IMR-90 (cell line): Measurements from ENCODE around the gene RPS10. TPM values are rescaled to one million over a fixed set of nuclear protein-coding genes. Genes with fewer than 3 reads are reported as not detected.

ENCODE experiments used
- ATAC-seq: fragments of 200-7000 bp; cut with Tn5 transposase; 2 replicates; pipeline ENCODE4 v1.9.1; 2020; ENCODE audit warnings: low read depth, mild to moderate bottlenecking, moderate library complexity
- BruUV-seq: library from RNA; stranded (reverse); fragments of 400-500 nt; replicated peaks from 2 replicates; lab custom pipeline; 2021; lab: Mats Ljungman, UMichigan
- CTCF ChIA-PET: fragments of 300-600 bp; formaldehyde crosslinking; extraction: SDS; loops from one replicate; lab custom pipeline; 2021; ENCODE audit warnings: antibody characterized with exemption; lab: Yijun Ruan, JAX
- POLR2A ChIA-PET: fragments of 300-600 bp; sonication (Branson Sonifier 250); formaldehyde crosslinking; loops from one replicate; lab custom pipeline; 2022; ENCODE audit warnings: antibody characterized with exemption; ENCODE audit not compliant: unreplicated experiment; lab: Charles Lee
- DNase-seq: peaks from one replicate; pipeline ENCODE4 v3.0.0; 2013
- H2AFZ ChIP-seq: replicated peaks from 2 replicates; pipeline ENCODE3; 2013; ENCODE audit warnings: low read length, mild to moderate bottlenecking; ENCODE audit not compliant: poor library complexity
- H2AK5ac ChIP-seq: 2 replicates; pipeline ENCODE4 v1.6.1; 2013; ENCODE audit warnings: low read depth, low read length, inconsistent platforms
- H2AK9ac ChIP-seq: replicated peaks from 2 replicates; pipeline ENCODE3; 2013; ENCODE audit warnings: mild to moderate bottlenecking, low read depth, low read length, moderate library complexity; ENCODE audit not compliant: poor library complexity
- H2BK120ac ChIP-seq: 2 replicates; pipeline ENCODE4 v1.6.1; 2013; ENCODE audit warnings: low read depth, low read length, inconsistent platforms
- H2BK15ac ChIP-seq: 3 replicates; pipeline ENCODE4 v1.6.1; 2013; ENCODE audit warnings: low read depth, low read length, inconsistent platforms
- H2BK20ac ChIP-seq: 2 replicates; pipeline ENCODE4 v1.6.1; 2013; ENCODE audit warnings: low read depth, mild to moderate bottlenecking, inconsistent platforms, low read length, moderate library complexity
- H2BK5ac ChIP-seq: 2 replicates; pipeline ENCODE4 v1.6.1; 2013; ENCODE audit warnings: mild to moderate bottlenecking, low read depth, low read length, inconsistent platforms; ENCODE audit not compliant: poor library complexity, severe bottlenecking
- H3K14ac ChIP-seq: replicated peaks from 2 replicates; pipeline ENCODE4 v1.6.1; 2013; ENCODE audit warnings: low read depth, low read length, inconsistent platforms
- H3K18ac ChIP-seq: 2 replicates; pipeline ENCODE4 v1.6.1; 2013; ENCODE audit warnings: low read depth, low read length, control low read depth
- H3K23ac ChIP-seq: 2 replicates; pipeline ENCODE4 v1.6.1; 2013; ENCODE audit warnings: low read depth, low read length, inconsistent platforms
- H3K27ac ChIP-seq: 2 replicates; pipeline ENCODE4 v1.5.1; 2013; ENCODE audit warnings: mild to moderate bottlenecking, control low read depth, low read length; ENCODE audit not compliant: insufficient read depth
- H3K27me3 ChIP-seq: 2 replicates; pipeline ENCODE4 v1.6.1; 2013; ENCODE audit warnings: low read length; ENCODE audit not compliant: control insufficient read depth, insufficient read depth
- H3K36me3 ChIP-seq: 2 replicates; pipeline ENCODE4 v1.6.1; 2013; ENCODE audit warnings: low read length, mixed read lengths; ENCODE audit not compliant: control insufficient read depth, insufficient read depth
- H3K4ac ChIP-seq: 2 replicates; pipeline ENCODE4 v1.6.1; 2013; ENCODE audit warnings: low read depth, low read length, inconsistent platforms
- H3K4me1 ChIP-seq: 2 replicates; pipeline ENCODE4 v1.6.1; 2013; ENCODE audit warnings: low read length, mixed read lengths; ENCODE audit not compliant: control insufficient read depth, insufficient read depth
- H3K4me2 ChIP-seq: 2 replicates; pipeline ENCODE4 v1.6.1; 2013; ENCODE audit warnings: low read depth, mild to moderate bottlenecking, control low read depth, low read length, moderate library complexity
- H3K4me3 ChIP-seq: 2 replicates; pipeline ENCODE4 v1.5.1; 2013; ENCODE audit warnings: low read depth, mild to moderate bottlenecking, control low read depth, low read length, moderate library complexity; ENCODE audit not compliant: insufficient read depth
- H3K56ac ChIP-seq: 2 replicates; pipeline ENCODE4 v1.6.1; 2013; ENCODE audit warnings: low read length, inconsistent platforms; ENCODE audit not compliant: insufficient read depth; ENCODE audit errors: extremely low read depth
- H3K79me1 ChIP-seq, 2 experiments: 2 replicates each; pipeline ENCODE4 v1.6.1; 2013; ENCODE audit warnings: low read length in 2 of 2, inconsistent platforms in 1 of 2, low read depth in 1 of 2
- H3K9ac ChIP-seq: 2 replicates; pipeline ENCODE4 v1.6.1; 2013; ENCODE audit warnings: low read depth, low read length, control low read depth
- H3K9me1 ChIP-seq: 2 replicates; pipeline ENCODE4 v1.6.1; 2013; ENCODE audit warnings: low read length, inconsistent platforms; ENCODE audit not compliant: insufficient read depth
- H3K9me3 ChIP-seq: 2 replicates; pipeline ENCODE4 v1.6.1; 2013; ENCODE audit warnings: low read length; ENCODE audit not compliant: control insufficient read depth, insufficient read depth
- H4K20me1 ChIP-seq: 2 replicates; pipeline ENCODE4 v1.6.1; 2013; ENCODE audit warnings: low read length, inconsistent platforms; ENCODE audit not compliant: insufficient read depth
- H4K5ac ChIP-seq: 2 replicates; pipeline ENCODE4 v1.6.1; 2013; ENCODE audit warnings: mild to moderate bottlenecking, low read depth, low read length, control low read depth
- H4K8ac ChIP-seq, 2 experiments: 2 replicates each; pipeline ENCODE4 v1.6.1; 2013; ENCODE audit warnings: low read depth in 2 of 2, low read length in 2 of 2, control low read depth in 1 of 2, inconsistent platforms in 1 of 2
- H4K91ac ChIP-seq: 2 replicates; pipeline ENCODE4 v1.6.1; 2013; ENCODE audit warnings: low read depth, low read length, inconsistent platforms; ENCODE audit not compliant: insufficient read depth
- CEBPB ChIP-seq: IDR thresholded peaks from 2 replicates; pipeline ENCODE4 v1.6.1; 2012; ENCODE audit warnings: low read depth, low read length, improper control_type of control experiment
- MAFK ChIP-seq: IDR thresholded peaks from 2 replicates; pipeline ENCODE4 v1.6.1; 2012; ENCODE audit warnings: low read depth, low read length, improper control_type of control experiment
- RAD21 ChIP-seq: IDR thresholded peaks from 2 replicates; pipeline ENCODE4 v1.6.1; 2012; ENCODE audit warnings: low read length, improper control_type of control experiment
- WGBS, 2 experiments: methylation state at CpG; one replicate each; pipeline versions ENCODE4 v1.1.5 to v1.1.7; 2013; ENCODE audit warnings: missing lambda C conversion rate in 2 of 2; ENCODE audit not compliant: insufficient read length in 1 of 2; ENCODE audit errors: extremely low coverage in 2 of 2; 5-methylcytosine and 5-hydroxymethylcytosine counted together
- dilution Hi-C: fragments of 300-500 bp; cut with HindIII; formaldehyde crosslinking; loops from one replicate; pipeline ENCODE4 v1.14.3; 2018; ENCODE audit warnings: low sequenced_read_pairs; ENCODE audit not compliant: unreplicated experiment
- in situ Hi-C: fragments of 300-500 bp; cut with MboI; formaldehyde crosslinking; loops from 3 replicates; pipeline ENCODE4 v1.14.3; 2019; ENCODE audit warnings: low sequenced_read_pairs, inconsistent platforms, mixed read lengths
- intact Hi-C: fragments of 100-400 bp; cut with micrococcal nuclease; formaldehyde crosslinking; loops from 2 replicates; pipeline ENCODE4 v1.10.0; 2022
- polyA plus RNA-seq, 3 experiments: library from polyadenylated mRNA; depleted of rRNA; stranded (reverse); fragments of >200 nt; gene quantifications; 2 replicates each; pipeline ENCODE4 v1.2.3, GENCODE V29; 2012; ENCODE audit warnings: low replicate concordance in 1 of 3
- total RNA-seq: library from RNA; depleted of rRNA; stranded (reverse); fragments of >200 nt; gene quantifications from 2 replicates; pipeline ENCODE4 v1.2.3, GENCODE V29; 2012

Gene RPS10
- total and polyA plus RNA-seq, 2 of the 4 experiments (the other 2 are of a cell fraction), result 5,462 to 5,584 TPM

- Histone ChIP-seq H2AK9ac (no peak overlapping the region), H2BK15ac (no peak overlapping the region)
- no TSS peak for BruUV-seq
Measured at GRCh38 chr6:34383161-34383631, 42.7 kb downstream of the RPS10 start.

More at GRCh38 chr6:34383161-34383631, 42.7 kb downstream of the RPS10 start:
- Histone ChIP-seq H2AFZ (no peak overlapping the region), H2BK20ac (no peak overlapping the region), H3K4ac (no peak overlapping the region; the same call in 1 of the 2 replicates), H3K4me3 (no peak overlapping the region), H2BK120ac (no peak overlapping the region), H4K91ac (no peak overlapping the region), H3K4me2 (no peak overlapping the region), H3K23ac (no peak overlapping the region), H3K4me1 (peaks cover 12% of the 10 kb centered on the region), H4K20me1 (peaks cover 71% of the 10 kb centered on the region), H3K14ac (no peak overlapping the region), H3K9me1 (peaks cover 22% of the 10 kb centered on the region), H3K36me3 (no peaks in the 10 kb centered on the region), H4K8ac (no peak overlapping the region), H3K18ac (no peak overlapping the region), H3K27me3 (no peaks in the 10 kb centered on the region), H2BK5ac (peak overlapping the region; percentile 38), H3K9ac (no peak overlapping the region), H4K5ac (no peak overlapping the region), H3K9me3 (no peaks in the 10 kb centered on the region), H2AK5ac (no peak overlapping the region), H3K27ac (peak overlapping the region; percentile 0; the same call in 1 of the 2 replicates), H3K79me1 (peaks cover 33 to 85% of the 10 kb centered on the region in 2 experiments), H3K56ac (no peak overlapping the region)
- WGBS, 2 experiments, result no CpG with 5 or more reads among the region's 3 CpGs
- intact Hi-C loops, result no loop called here
- dilution Hi-C loops, result no loop called here
- ChIA-PET POLR2A (interaction anchor here (0.6 kb wide), 1 partner anchor 31 kb away, joined by 12 read pairs; no protein-coding TSS in a partner anchor), CTCF (interaction anchor here (1.0 kb wide), 1 partner anchor 134 kb away, joined by 6 read pairs; no protein-coding TSS in a partner anchor)
- ATAC-seq (peak; percentile 78), DNase-seq (peak; percentile 86)
- TF ChIP-seq MAFK (peak; percentile 86), CEBPB (peak; percentile 72), RAD21 (no peak)
- in situ Hi-C loops, result no loop called here
